Skin epidermis (tissue), 12 donors: Measurements from ENCODE around the gene C16orf95.

Experiments used
- H3K27ac ChIP-seq, 21 experiments: fragments of 200-600 bp; sonication (generic) in 11 of 21; one replicate each; pipeline ENCODE4 v1.5.0; 2020; ENCODE audit warnings: mild to moderate bottlenecking in 3 of 21, inconsistent platforms in 2 of 21, moderate library complexity in 2 of 21
- H3K4me3 ChIP-seq, 7 experiments: fragments of 200-600 bp; sonication (generic) in 2 of 7; one replicate each; pipeline ENCODE4 v1.5.0; 2020; ENCODE audit warnings: inconsistent platforms in 2 of 7, mild to moderate bottlenecking in 2 of 7, moderate library complexity in 1 of 7

Gene C16orf95

GRCh38 chr16:87298857-87299465, 18.2 kb downstream of the C16orf95 start:
- Histone ChIP-seq H3K4me3 (no peak overlapping the region), H3K27ac (no peak overlapping the region)

GRCh38 chr16:87297918-87298631, 19.1 kb downstream of the C16orf95 start:
- Histone ChIP-seq H3K27ac (no peak overlapping the region), H3K4me3 (no peak overlapping the region)

- Histone ChIP-seq H3K4me3 (no peak overlapping the region), H3K27ac (no peak overlapping the region)
Observed at GRCh38 chr16:87297407-87297806, 19.8 kb downstream of the C16orf95 start.

- H3K27ac ChIP-seq, result no peak overlapping the region
Observed at GRCh38 chr16:87295661-87296531, 21.3 kb downstream of the C16orf95 start.

GRCh38 chr16:87295259-87295658, 21.9 kb downstream of the C16orf95 start:
- Histone ChIP-seq H3K27ac (no peak overlapping the region), H3K4me3 (no peak overlapping the region)

More at GRCh38 chr16:87295661-87296531, 21.3 kb downstream of the C16orf95 start:
- H3K4me3 ChIP-seq, result no peak overlapping the region

GRCh38 chr16:87293990-87294389, 23.2 kb downstream of the C16orf95 start:
- Histone ChIP-seq H3K27ac (no peak overlapping the region), H3K4me3 (no peak overlapping the region)

GRCh38 chr16:87291944-87292343, 25.2 kb downstream of the C16orf95 start:
- Histone ChIP-seq H3K27ac (no peak overlapping the region), H3K4me3 (no peak overlapping the region)

- Histone ChIP-seq H3K4me3 (no peak overlapping the region), H3K27ac (peak overlapping the region in 3 of 21 experiments; percentile 3 to 47 (median 4))
Observed at GRCh38 chr16:87288753-87289362, 28.3 kb downstream of the C16orf95 start.

- no peak overlapping the region for H3K4me3 ChIP-seq
- H3K27ac ChIP-seq, result no peak overlapping the region
Observed at GRCh38 chr16:87286839-87287626, 30.2 kb downstream of the C16orf95 start.

- no peak overlapping the region for H3K4me3 ChIP-seq
- no peak overlapping the region for H3K27ac ChIP-seq
Observed at GRCh38 chr16:87284183-87284582, 33.0 kb downstream of the C16orf95 start.

GRCh38 chr16:87279094-87279658, 38.0 kb downstream of the C16orf95 start:
- no peak overlapping the region for H3K4me3 ChIP-seq
- no peak overlapping the region for H3K27ac ChIP-seq

GRCh38 chr16:87278191-87279093, 38.8 kb downstream of the C16orf95 start:
- Histone ChIP-seq H3K27ac (no peak overlapping the region), H3K4me3 (no peak overlapping the region)

- no peak overlapping the region for H3K27ac ChIP-seq
Observed at GRCh38 chr16:87276924-87277323, 40.3 kb downstream of the C16orf95 start.

GRCh38 chr16:87276091-87276701, 41.0 kb downstream of the C16orf95 start:
- H3K27ac ChIP-seq, result no peak overlapping the region
- no peak overlapping the region for H3K4me3 ChIP-seq

More at GRCh38 chr16:87276924-87277323, 40.3 kb downstream of the C16orf95 start:
- H3K4me3 ChIP-seq, result no peak overlapping the region

- no peak overlapping the region for H3K27ac ChIP-seq
- H3K4me3 ChIP-seq, result no peak overlapping the region
Observed at GRCh38 chr16:87274794-87275193, 42.4 kb downstream of the C16orf95 start.

- Histone ChIP-seq H3K27ac (no peak overlapping the region), H3K4me3 (no peak overlapping the region)
Observed at GRCh38 chr16:87273471-87274030, 43.6 kb downstream of the C16orf95 start.

GRCh38 chr16:87271256-87271655, 45.9 kb downstream of the C16orf95 start:
- Histone ChIP-seq H3K4me3 (no peak overlapping the region), H3K27ac (no peak overlapping the region)
